GM12878 (cell line): Measurements from ENCODE around the gene ATL1. TPM values are rescaled to one million over a fixed set of nuclear protein-coding genes. Genes with fewer than 3 reads are reported as not detected.

Experiments used
- ATAC-seq: fragments of 200-7000 bp; cut with Tn5 transposase; 3 replicates; pipeline ENCODE4 v1.9.1; 2020; ENCODE audit warnings: mild to moderate bottlenecking, moderate library complexity
- BruUV-seq: library from RNA; stranded (reverse); fragments of 400-500 nt; replicated peaks from 2 replicates; lab custom pipeline; 2021; lab: Mats Ljungman, UMichigan
- CTCF ChIA-PET: fragments of 300-600 bp; sonication (Branson Sonifier 250); formaldehyde crosslinking; extraction: SDS; loops from one replicate; lab custom pipeline; 2021; ENCODE audit warnings: inconsistent platforms; lab: Yijun Ruan, JAX
- POLR2A ChIA-PET: fragments of 350-600 bp; formaldehyde crosslinking; extraction: SDS; loops from one replicate; lab custom pipeline; 2021; ENCODE audit warnings: inconsistent platforms; lab: Charles Lee
- RAD21 ChIA-PET: fragments of 300-600 bp; sonication (Branson Sonifier 250); formaldehyde crosslinking; loops from one replicate; lab custom pipeline; 2023; ENCODE audit warnings: antibody characterized with exemption; ENCODE audit not compliant: unreplicated experiment; lab: Charles Lee
- SMC1A ChIA-PET: fragments of 300-600 bp; sonication (Branson Sonifier 250); formaldehyde crosslinking; loops from one replicate; lab custom pipeline; 2023; ENCODE audit not compliant: unreplicated experiment, uncharacterized antibody; lab: Charles Lee
- DNase-seq: peaks from one replicate; pipeline ENCODE4 v3.0.0-alpha.2; 2011; ENCODE audit warnings: low read depth, low spot score
- FAIRE-seq: peaks from 3 replicates; lab custom pipeline; 2011; peaks lifted over from hg19 to GRCh38; lab: Jason Lieb, UNC
- H2AFZ ChIP-seq: 2 replicates; pipeline ENCODE4 v1.6.0; 2011; ENCODE audit warnings: low read depth, low read length, control low read depth; ENCODE audit not compliant: control insufficient read depth
- H3K27ac ChIP-seq: 2 replicates; pipeline ENCODE4 v1.5.1; 2011; ENCODE audit warnings: control low read depth; ENCODE audit not compliant: control insufficient read depth, insufficient read depth
- H3K27me3 ChIP-seq, 2 experiments: replicated peaks in 1 of 2; 2 replicates each; pipeline versions ENCODE4 v1.6.0 to v1.6.1; 2011; ENCODE audit warnings: low read length in 1 of 2; ENCODE audit not compliant: control insufficient read depth in 2 of 2, insufficient read depth in 2 of 2
- H3K36me3 ChIP-seq, 2 experiments: 2 replicates each; pipeline ENCODE4 v1.5.1; 2011; ENCODE audit warnings: low read length in 1 of 2; ENCODE audit not compliant: control insufficient read depth in 2 of 2, insufficient read depth in 2 of 2
- H3K4me1 ChIP-seq: 2 replicates; pipeline ENCODE4 v1.6.1; 2011; ENCODE audit warnings: mild to moderate bottlenecking, low read length, moderate library complexity, mixed read lengths; ENCODE audit not compliant: control insufficient read depth, insufficient read depth
- H3K4me2 ChIP-seq: 2 replicates; pipeline ENCODE4 v1.6.0; 2011; ENCODE audit warnings: control low read depth; ENCODE audit not compliant: control insufficient read depth, insufficient read depth
- H3K4me3 ChIP-seq: fragments of 200-600 bp; sonication (generic); 2 replicates; pipeline ENCODE4 v1.5.1; 2016
- H3K79me2 ChIP-seq: 2 replicates; pipeline ENCODE4 v1.6.0; 2011; ENCODE audit warnings: low read length; ENCODE audit not compliant: control insufficient read depth, insufficient read depth
- H3K9ac ChIP-seq: 2 replicates; pipeline ENCODE4 v1.8.0; 2011; ENCODE audit warnings: low read length, control low read depth, mixed read lengths; ENCODE audit not compliant: control insufficient read depth, insufficient read depth
- H3K9me3 ChIP-seq: replicated peaks from 3 replicates; pipeline ENCODE4 v1.5.1; 2011; ENCODE audit warnings: mild to moderate bottlenecking, low read length; ENCODE audit not compliant: control insufficient read depth, insufficient read depth
- H4K20me1 ChIP-seq: 2 replicates; pipeline ENCODE4 v1.6.0; 2011; ENCODE audit not compliant: control insufficient read depth, insufficient read depth
- ATF7 ChIP-seq: fragments of 450-650 bp; IDR thresholded peaks from 2 replicates; pipeline ENCODE4 v1.6.1; 2016; ENCODE audit warnings: low read depth, mild to moderate bottlenecking
- BHLHE40 ChIP-seq, 2 experiments: fragments of 450-650 bp in 1 of 2; IDR thresholded peaks; 2 replicates each; pipeline ENCODE4 v1.6.1; 2011 to 2017; ENCODE audit warnings: low read depth in 2 of 2, borderline replicate concordance in 1 of 2, improper control_type of control experiment in 1 of 2, low read length in 1 of 2, mild to moderate bottlenecking in 1 of 2
- BRCA1 ChIP-seq: IDR thresholded peaks from 2 replicates; pipeline ENCODE4 v1.6.1; 2011; ENCODE audit warnings: low read depth, low read length, improper control_type of control experiment
- CREM ChIP-seq: IDR thresholded peaks from 2 replicates; pipeline ENCODE4 v1.6.1; 2014; ENCODE audit warnings: antibody characterized with exemption, low read depth
- IRF4 ChIP-seq: IDR thresholded peaks from 2 replicates; pipeline ENCODE4 v1.6.1; 2011; ENCODE audit warnings: low read depth, low read length
- JUNB ChIP-seq: IDR thresholded peaks from 2 replicates; pipeline ENCODE4 v1.6.1; 2016; ENCODE audit warnings: antibody characterized with exemption, mild to moderate bottlenecking
- MTA3 ChIP-seq: IDR thresholded peaks from 2 replicates; pipeline ENCODE4 v1.6.1; 2012; ENCODE audit warnings: low read length, inconsistent platforms, borderline replicate concordance
- MXI1 ChIP-seq: fragments of 150-350 bp; IDR thresholded peaks from 2 replicates; pipeline ENCODE4 v1.6.1; 2011; ENCODE audit warnings: low read depth, mild to moderate bottlenecking, inconsistent platforms, low read length, improper control_type of control experiment
- NFIC ChIP-seq: IDR thresholded peaks from 2 replicates; pipeline ENCODE4 v1.6.1; 2012; ENCODE audit warnings: low read depth, mild to moderate bottlenecking, inconsistent platforms, low read length, moderate library complexity
- POLR2A ChIP-seq: IDR thresholded peaks from 2 replicates; pipeline ENCODE4 v1.6.1; 2011; ENCODE audit warnings: low read depth, mild to moderate bottlenecking, low read length
- RAD21 ChIP-seq: IDR thresholded peaks from 2 replicates; pipeline ENCODE4 v1.6.1; 2011; ENCODE audit warnings: mild to moderate bottlenecking, low read depth, low read length, moderate library complexity; ENCODE audit not compliant: insufficient read depth
- WGBS: methylation state at CpG from one replicate; pipeline ENCODE4 v1.1.6; 2016; ENCODE audit warnings: low lambda C conversion rate; ENCODE audit not compliant: insufficient replicate concordance, insufficient coverage; ENCODE audit errors: missing lambda C conversion rate; 5-methylcytosine and 5-hydroxymethylcytosine counted together
- in situ Hi-C: fragments of 300-500 bp; cut with MboI; formaldehyde crosslinking; loops from 9 replicates; pipeline ENCODE4 v1.14.3; 2018; ENCODE audit warnings: mixed read lengths
- intact Hi-C: fragments of 100-400 bp; cut with micrococcal nuclease; formaldehyde crosslinking; loops from one replicate; pipeline ENCODE4 v1.14.2; 2022; ENCODE audit not compliant: unreplicated experiment
- polyA plus RNA-seq, 11 experiments: library from polyadenylated mRNA; depleted of rRNA in 4 of 11; unstranded in 6 of 11; stranded (reverse) in 5 of 11; fragments of >200 nt; fragmentation: Nextera tagmentation in 4 of 11; fragmentation: Illumina TruSeq in 1 of 11; extraction: Ambion mirVana in 4 of 11; extraction: Trizol in 1 of 11; gene quantifications; 1 replicate in 1 of 11; 2 replicates in 10 of 11; pipeline versions ENCODE4 v1.2.1 to v1.2.3, GENCODE V29; 2011 to 2016; ENCODE audit warnings: inconsistent platforms in 2 of 11, missing spikeins in 2 of 11, low read depth in 1 of 11
- total RNA-seq, 4 experiments: library from RNA; depleted of rRNA in 3 of 4; stranded (reverse); fragments of >200 nt in 3 of 4; fragmentation: Illumina TruSeq in 1 of 4; extraction: Trizol in 1 of 4; gene quantifications; 2 replicates each; pipeline versions ENCODE4 v1.2.1 to v1.2.3, GENCODE V29; 2013 to 2021

ATL1 gene
- total and polyA plus RNA-seq, 10 of the 15 experiments (the other 5 are each of a cell fraction or from before 2014, with no cell fraction given), result 0.11 to 1.2 (median 0.58) TPM; not detected in 1

GRCh38 chr14:50676814-50677516, 117.0 kb downstream of the ATL1 start:
- FAIRE-seq, result peak; percentile 38

More at GRCh38 chr14:50676814-50677516, 117.0 kb downstream of the ATL1 start:
- Histone ChIP-seq H3K9ac (no peak overlapping the region), H2AFZ (peak overlapping the region; percentile 59), H3K9me3 (no peaks in the 10 kb centered on the region), H3K4me3 (peak overlapping the region; percentile 35; the same call in 1 of the 2 replicates), H3K4me2 (peak overlapping the region; percentile 75), H3K4me1 (peaks cover 20% of the 10 kb centered on the region), H3K27ac (peak overlapping the region; percentile 61), H4K20me1 (no peaks in the 10 kb centered on the region), H3K36me3 (no peaks in the 10 kb centered on the region), H3K79me2 (no peaks in the 10 kb centered on the region), H3K27me3 (no peaks in the 10 kb centered on the region)
- ATAC-seq (peak; percentile 83), DNase-seq (no peak)
- ChIA-PET POLR2A (interaction anchor here (0.7 to 1.9 kb wide), 7 partner anchors 9 to 153 kb away, joined by 3 to 9 read pairs (median 6); partner anchors contain the start of gene SAV1), CTCF (interaction anchor here (0.7 to 2.0 kb wide), 10 partner anchors 9 to 334 kb away, joined by 3 to 12 read pairs (median 4); partner anchors contain the start of gene SAV1), SMC1A (interaction anchor here (0.5 to 2.3 kb wide), 19 partner anchors 9 to 183 kb away, joined by 3 to 12 read pairs (median 4); no protein-coding TSS in a partner anchor), RAD21 (interaction anchor here (0.7 to 2.3 kb wide), 11 partner anchors 11 to 184 kb away, joined by 3 to 14 read pairs (median 4); no protein-coding TSS in a partner anchor)
- in situ Hi-C loops (no loop called here), intact Hi-C loops (no loop called here)
- TF ChIP-seq BRCA1 (no peak), RAD21 (peak; percentile 6; the same call in 1 of the 2 replicates), JUNB (peak; percentile 55), ATF7 (no peak), BHLHE40 (IDR thresholded peaks at IDR 0.05; ENCODE audit: borderline replicate concordance in 1 of 2, low read depth in 2 of 2, low read length in 1 of 2) (no peak), IRF4 (0 out of 2 replicates have a peak, but pooled peaks have one; percentile 27), MXI1 (no peak), NFIC (no peak), MTA3 (peak; percentile 33; the same call in 1 of the 2 replicates), POLR2A (no peak), CREM (no peak)
- WGBS, result 30% methylated on average over 7 of the region's 7 CpGs
- no TSS peak for BruUV-seq
